IMR-90 (cell line): ENCODE measurements around the gene DNMT1. TPM values are rescaled to one million over a fixed set of nuclear protein-coding genes. Genes with fewer than 3 reads are reported as not detected.

Experiments
- ATAC-seq: fragments of 200-7000 bp; cut with Tn5 transposase; 2 replicates; pipeline ENCODE4 v1.9.1; 2020; ENCODE audit warnings: low read depth, mild to moderate bottlenecking, moderate library complexity
- BruUV-seq: library from RNA; stranded (reverse); fragments of 400-500 nt; replicated peaks from 2 replicates; lab custom pipeline; 2021; lab: Mats Ljungman, UMichigan
- CTCF ChIA-PET: fragments of 300-600 bp; formaldehyde crosslinking; extraction: SDS; loops from one replicate; lab custom pipeline; 2021; ENCODE audit warnings: antibody characterized with exemption; lab: Yijun Ruan, JAX
- POLR2A ChIA-PET: fragments of 300-600 bp; sonication (Branson Sonifier 250); formaldehyde crosslinking; loops from one replicate; lab custom pipeline; 2022; ENCODE audit warnings: antibody characterized with exemption; ENCODE audit not compliant: unreplicated experiment; lab: Charles Lee
- DNase-seq: peaks from one replicate; pipeline ENCODE4 v3.0.0; 2013
- H2AFZ ChIP-seq: replicated peaks from 2 replicates; pipeline ENCODE3; 2013; ENCODE audit warnings: low read length, mild to moderate bottlenecking; ENCODE audit not compliant: poor library complexity
- H2AK5ac ChIP-seq: 2 replicates; pipeline ENCODE4 v1.6.1; 2013; ENCODE audit warnings: low read depth, low read length, inconsistent platforms
- H2AK9ac ChIP-seq: replicated peaks from 2 replicates; pipeline ENCODE3; 2013; ENCODE audit warnings: mild to moderate bottlenecking, low read depth, low read length, moderate library complexity; ENCODE audit not compliant: poor library complexity
- H2BK120ac ChIP-seq: 2 replicates; pipeline ENCODE4 v1.6.1; 2013; ENCODE audit warnings: low read depth, low read length, inconsistent platforms
- H2BK15ac ChIP-seq: 3 replicates; pipeline ENCODE4 v1.6.1; 2013; ENCODE audit warnings: low read depth, low read length, inconsistent platforms
- H2BK20ac ChIP-seq: 2 replicates; pipeline ENCODE4 v1.6.1; 2013; ENCODE audit warnings: low read depth, mild to moderate bottlenecking, inconsistent platforms, low read length, moderate library complexity
- H2BK5ac ChIP-seq: 2 replicates; pipeline ENCODE4 v1.6.1; 2013; ENCODE audit warnings: mild to moderate bottlenecking, low read depth, low read length, inconsistent platforms; ENCODE audit not compliant: poor library complexity, severe bottlenecking
- H3K14ac ChIP-seq: replicated peaks from 2 replicates; pipeline ENCODE4 v1.6.1; 2013; ENCODE audit warnings: low read depth, low read length, inconsistent platforms
- H3K18ac ChIP-seq: 2 replicates; pipeline ENCODE4 v1.6.1; 2013; ENCODE audit warnings: low read depth, low read length, control low read depth
- H3K23ac ChIP-seq: 2 replicates; pipeline ENCODE4 v1.6.1; 2013; ENCODE audit warnings: low read depth, low read length, inconsistent platforms
- H3K27ac ChIP-seq: 2 replicates; pipeline ENCODE4 v1.5.1; 2013; ENCODE audit warnings: mild to moderate bottlenecking, control low read depth, low read length; ENCODE audit not compliant: insufficient read depth
- H3K27me3 ChIP-seq: 2 replicates; pipeline ENCODE4 v1.6.1; 2013; ENCODE audit warnings: low read length; ENCODE audit not compliant: control insufficient read depth, insufficient read depth
- H3K36me3 ChIP-seq: 2 replicates; pipeline ENCODE4 v1.6.1; 2013; ENCODE audit warnings: low read length, mixed read lengths; ENCODE audit not compliant: control insufficient read depth, insufficient read depth
- H3K4ac ChIP-seq: 2 replicates; pipeline ENCODE4 v1.6.1; 2013; ENCODE audit warnings: low read depth, low read length, inconsistent platforms
- H3K4me1 ChIP-seq: 2 replicates; pipeline ENCODE4 v1.6.1; 2013; ENCODE audit warnings: low read length, mixed read lengths; ENCODE audit not compliant: control insufficient read depth, insufficient read depth
- H3K4me2 ChIP-seq: 2 replicates; pipeline ENCODE4 v1.6.1; 2013; ENCODE audit warnings: low read depth, mild to moderate bottlenecking, control low read depth, low read length, moderate library complexity
- H3K4me3 ChIP-seq: 2 replicates; pipeline ENCODE4 v1.5.1; 2013; ENCODE audit warnings: low read depth, mild to moderate bottlenecking, control low read depth, low read length, moderate library complexity; ENCODE audit not compliant: insufficient read depth
- H3K56ac ChIP-seq: 2 replicates; pipeline ENCODE4 v1.6.1; 2013; ENCODE audit warnings: low read length, inconsistent platforms; ENCODE audit not compliant: insufficient read depth; ENCODE audit errors: extremely low read depth
- H3K79me1 ChIP-seq, 2 experiments: 2 replicates each; pipeline ENCODE4 v1.6.1; 2013; ENCODE audit warnings: low read length in 2 of 2, inconsistent platforms in 1 of 2, low read depth in 1 of 2
- H3K9ac ChIP-seq: 2 replicates; pipeline ENCODE4 v1.6.1; 2013; ENCODE audit warnings: low read depth, low read length, control low read depth
- H3K9me1 ChIP-seq: 2 replicates; pipeline ENCODE4 v1.6.1; 2013; ENCODE audit warnings: low read length, inconsistent platforms; ENCODE audit not compliant: insufficient read depth
- H3K9me3 ChIP-seq: 2 replicates; pipeline ENCODE4 v1.6.1; 2013; ENCODE audit warnings: low read length; ENCODE audit not compliant: control insufficient read depth, insufficient read depth
- H4K20me1 ChIP-seq: 2 replicates; pipeline ENCODE4 v1.6.1; 2013; ENCODE audit warnings: low read length, inconsistent platforms; ENCODE audit not compliant: insufficient read depth
- H4K5ac ChIP-seq: 2 replicates; pipeline ENCODE4 v1.6.1; 2013; ENCODE audit warnings: mild to moderate bottlenecking, low read depth, low read length, control low read depth
- H4K8ac ChIP-seq, 2 experiments: 2 replicates each; pipeline ENCODE4 v1.6.1; 2013; ENCODE audit warnings: low read depth in 2 of 2, low read length in 2 of 2, control low read depth in 1 of 2, inconsistent platforms in 1 of 2
- H4K91ac ChIP-seq: 2 replicates; pipeline ENCODE4 v1.6.1; 2013; ENCODE audit warnings: low read depth, low read length, inconsistent platforms; ENCODE audit not compliant: insufficient read depth
- BHLHE40 ChIP-seq: fragments of 150-350 bp; IDR thresholded peaks from 2 replicates; pipeline ENCODE4 v1.6.1; 2016; ENCODE audit warnings: mild to moderate bottlenecking, low read depth, low read length
- CEBPB ChIP-seq: IDR thresholded peaks from 2 replicates; pipeline ENCODE4 v1.6.1; 2012; ENCODE audit warnings: low read depth, low read length, improper control_type of control experiment
- CHD1 ChIP-seq: IDR thresholded peaks from 2 replicates; pipeline ENCODE4 v1.6.1; 2012; ENCODE audit warnings: low read depth, low read length, improper control_type of control experiment
- FOS ChIP-seq: fragments of 150-350 bp; IDR thresholded peaks from 2 replicates; pipeline ENCODE4 v1.6.1; 2016; ENCODE audit warnings: low read depth, low read length
- MAFK ChIP-seq: IDR thresholded peaks from 2 replicates; pipeline ENCODE4 v1.6.1; 2012; ENCODE audit warnings: low read depth, low read length, improper control_type of control experiment
- MAZ ChIP-seq: IDR thresholded peaks from 2 replicates; pipeline ENCODE4 v1.6.1; 2012; ENCODE audit warnings: low read depth, mild to moderate bottlenecking, low read length, improper control_type of control experiment, moderate library complexity, borderline replicate concordance
- MXI1 ChIP-seq: IDR thresholded peaks from 2 replicates; pipeline ENCODE4 v1.6.1; 2012; ENCODE audit warnings: low read depth, mild to moderate bottlenecking, low read length, moderate library complexity, borderline replicate concordance
- NFE2L2 ChIP-seq: fragments of 150-350 bp; IDR thresholded peaks from 2 replicates; pipeline ENCODE4 v1.6.1; 2016; ENCODE audit warnings: low read depth, mild to moderate bottlenecking, low read length
- POLR2A ChIP-seq: IDR thresholded peaks from 2 replicates; pipeline ENCODE4 v1.6.1; 2012; ENCODE audit warnings: mild to moderate bottlenecking, low read depth, low read length
- RAD21 ChIP-seq: IDR thresholded peaks from 2 replicates; pipeline ENCODE4 v1.6.1; 2012; ENCODE audit warnings: low read length, improper control_type of control experiment
- RCOR1 ChIP-seq: IDR thresholded peaks from 2 replicates; pipeline ENCODE4 v1.6.1; 2012; ENCODE audit warnings: mild to moderate bottlenecking, low read length, improper control_type of control experiment; ENCODE audit not compliant: insufficient replicate concordance
- SMC3 ChIP-seq: fragments of 150-350 bp; IDR thresholded peaks from 2 replicates; pipeline ENCODE4 v1.6.1; 2016; ENCODE audit warnings: low read depth, mild to moderate bottlenecking, antibody characterized with exemption, low read length, moderate library complexity
- WGBS, 2 experiments: methylation state at CpG; one replicate each; pipeline versions ENCODE4 v1.1.5 to v1.1.7; 2013; ENCODE audit warnings: missing lambda C conversion rate in 2 of 2; ENCODE audit not compliant: insufficient read length in 1 of 2; ENCODE audit errors: extremely low coverage in 2 of 2; 5-methylcytosine and 5-hydroxymethylcytosine counted together
- dilution Hi-C: fragments of 300-500 bp; cut with HindIII; formaldehyde crosslinking; loops from one replicate; pipeline ENCODE4 v1.14.3; 2018; ENCODE audit warnings: low sequenced_read_pairs; ENCODE audit not compliant: unreplicated experiment
- in situ Hi-C: fragments of 300-500 bp; cut with MboI; formaldehyde crosslinking; loops from 3 replicates; pipeline ENCODE4 v1.14.3; 2019; ENCODE audit warnings: low sequenced_read_pairs, inconsistent platforms, mixed read lengths
- intact Hi-C: fragments of 100-400 bp; cut with micrococcal nuclease; formaldehyde crosslinking; loops from 2 replicates; pipeline ENCODE4 v1.10.0; 2022
- polyA plus RNA-seq, 3 experiments: library from polyadenylated mRNA; depleted of rRNA; stranded (reverse); fragments of >200 nt; gene quantifications; 2 replicates each; pipeline ENCODE4 v1.2.3, GENCODE V29; 2012; ENCODE audit warnings: low replicate concordance in 1 of 3
- total RNA-seq: library from RNA; depleted of rRNA; stranded (reverse); fragments of >200 nt; gene quantifications from 2 replicates; pipeline ENCODE4 v1.2.3, GENCODE V29; 2012
- TF ChIP-seq, protein P1 (sequence below): conservative IDR thresholded peaks from 2 replicates; pipeline ENCODE4 v1.5.1; 2012; ENCODE audit warnings: mild to moderate bottlenecking, low read depth, low read length, improper control_type of control experiment
- TF ChIP-seq, protein P2 (sequence below): fragments of 150-350 bp; IDR thresholded peaks from 2 replicates; pipeline ENCODE4 v1.6.1; 2017; ENCODE audit warnings: mild to moderate bottlenecking, antibody characterized with exemption, low read length, low read depth
- TF ChIP-seq, protein P3 (sequence below): fragments of 150-350 bp; IDR thresholded peaks from 2 replicates; pipeline ENCODE4 v1.6.1; 2016; ENCODE audit warnings: low read depth, mild to moderate bottlenecking, low read length, moderate library complexity, borderline replicate concordance

The DNMT1 gene
- total and polyA plus RNA-seq, 2 of the 4 experiments (the other 2 are of a cell fraction), result 26.2 to 83.6 TPM

DNA sequence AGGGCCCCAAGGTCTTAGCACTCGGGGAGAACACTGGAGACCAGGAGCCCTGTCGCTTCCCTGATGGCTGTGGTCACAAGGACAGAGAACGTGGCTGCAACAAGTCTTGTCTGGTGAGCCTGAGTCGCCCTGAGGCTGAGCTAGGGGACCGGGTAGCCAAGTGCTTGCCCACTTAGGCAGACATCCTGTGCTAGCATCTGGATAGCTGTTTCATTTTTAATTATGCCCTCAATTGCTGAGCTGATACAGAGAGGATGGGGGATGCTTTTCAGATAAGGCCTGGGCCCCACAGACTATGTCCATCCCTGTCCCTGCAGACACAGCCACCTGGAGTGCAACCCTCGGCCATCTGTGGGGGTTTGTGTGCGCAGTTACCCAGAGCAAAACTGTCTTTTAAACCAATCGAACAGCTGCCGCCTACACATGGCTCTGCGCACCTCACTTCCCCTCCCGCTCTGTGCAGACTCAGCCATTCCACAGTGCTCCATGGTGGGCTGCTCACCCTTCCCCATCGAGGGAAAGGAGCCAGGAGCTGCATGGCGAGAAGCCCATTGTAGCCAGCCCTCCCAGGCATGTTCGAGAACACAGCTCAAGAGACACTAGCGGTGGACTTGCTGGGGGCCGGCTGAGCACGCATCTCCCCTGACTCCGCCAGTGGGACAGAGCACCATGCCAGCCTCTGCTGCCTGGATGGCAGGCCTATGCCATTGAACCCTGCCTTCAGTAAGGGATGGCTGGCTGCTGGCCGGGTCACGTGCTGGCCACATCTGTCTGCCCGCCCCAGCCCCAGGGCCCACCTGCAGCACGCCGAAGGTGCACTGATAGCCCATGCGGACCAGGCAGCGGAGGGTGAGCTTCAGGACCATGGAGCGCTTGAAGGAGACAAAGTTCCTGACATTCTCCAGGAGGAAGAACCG is 55.6 kb downstream of the DNMT1 start:
- intact Hi-C loops (no loop called here), dilution Hi-C loops (no loop called here), in situ Hi-C loops (no loop called here)
- Histone ChIP-seq H3K27me3 (no peaks in the 10 kb centered on the region), H2BK20ac (no peak overlapping the region), H3K18ac (no peak overlapping the region), H4K91ac (no peak overlapping the region), H3K23ac (no peak overlapping the region), H3K79me1 (peaks cover 7 to 11% of the 10 kb centered on the region in 2 experiments; a peak in 3 of 4 replicates), H4K5ac (no peak overlapping the region), H3K36me3 (peaks cover 81% of the 10 kb centered on the region), H3K9me1 (no peaks in the 10 kb centered on the region), H3K14ac (no peak overlapping the region), H3K4ac (no peak overlapping the region), H2AK9ac (peak overlapping the region; percentile 16), H4K8ac (no peak overlapping the region), H3K4me1 (no peaks in the 10 kb centered on the region), H2BK120ac (no peak overlapping the region), H3K4me3 (no peak overlapping the region), H3K9me3 (no peaks in the 10 kb centered on the region), H2AFZ (no peak overlapping the region), H3K9ac (no peak overlapping the region), H3K27ac (no peak overlapping the region), H3K56ac (no peak overlapping the region), H3K4me2 (no peak overlapping the region), H2BK5ac (no peak overlapping the region), H4K20me1 (no peaks in the 10 kb centered on the region; the same call in 1 of the 2 replicates), H2AK5ac (no peak overlapping the region), H2BK15ac (no peak overlapping the region)
- BruUV-seq, result no TSS peak
- DNase-seq (no peak), ATAC-seq (no peak)
- CTCF ChIA-PET, result no interaction called here
- POLR2A ChIA-PET, result no interaction called here
- 93% methylated on average over 22 of the region's 27 CpGs; no CpG with 5 or more reads in 1 of the 2 experiments for WGBS, 2 experiments
- no peak for TF ChIP-seq BHLHE40
- TF ChIP-seq MAZ, result no peak
- no peak for TF ChIP-seq NFE2L2
- TF ChIP-seq, protein P1, sequence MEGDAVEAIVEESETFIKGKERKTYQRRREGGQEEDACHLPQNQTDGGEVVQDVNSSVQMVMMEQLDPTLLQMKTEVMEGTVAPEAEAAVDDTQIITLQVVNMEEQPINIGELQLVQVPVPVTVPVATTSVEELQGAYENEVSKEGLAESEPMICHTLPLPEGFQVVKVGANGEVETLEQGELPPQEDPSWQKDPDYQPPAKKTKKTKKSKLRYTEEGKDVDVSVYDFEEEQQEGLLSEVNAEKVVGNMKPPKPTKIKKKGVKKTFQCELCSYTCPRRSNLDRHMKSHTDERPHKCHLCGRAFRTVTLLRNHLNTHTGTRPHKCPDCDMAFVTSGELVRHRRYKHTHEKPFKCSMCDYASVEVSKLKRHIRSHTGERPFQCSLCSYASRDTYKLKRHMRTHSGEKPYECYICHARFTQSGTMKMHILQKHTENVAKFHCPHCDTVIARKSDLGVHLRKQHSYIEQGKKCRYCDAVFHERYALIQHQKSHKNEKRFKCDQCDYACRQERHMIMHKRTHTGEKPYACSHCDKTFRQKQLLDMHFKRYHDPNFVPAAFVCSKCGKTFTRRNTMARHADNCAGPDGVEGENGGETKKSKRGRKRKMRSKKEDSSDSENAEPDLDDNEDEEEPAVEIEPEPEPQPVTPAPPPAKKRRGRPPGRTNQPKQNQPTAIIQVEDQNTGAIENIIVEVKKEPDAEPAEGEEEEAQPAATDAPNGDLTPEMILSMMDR, result no peak
- no peak for TF ChIP-seq MXI1
- TF ChIP-seq RAD21, result no peak
- TF ChIP-seq RCOR1, result no peak
- TF ChIP-seq SMC3, result no peak
- TF ChIP-seq, protein P2, sequence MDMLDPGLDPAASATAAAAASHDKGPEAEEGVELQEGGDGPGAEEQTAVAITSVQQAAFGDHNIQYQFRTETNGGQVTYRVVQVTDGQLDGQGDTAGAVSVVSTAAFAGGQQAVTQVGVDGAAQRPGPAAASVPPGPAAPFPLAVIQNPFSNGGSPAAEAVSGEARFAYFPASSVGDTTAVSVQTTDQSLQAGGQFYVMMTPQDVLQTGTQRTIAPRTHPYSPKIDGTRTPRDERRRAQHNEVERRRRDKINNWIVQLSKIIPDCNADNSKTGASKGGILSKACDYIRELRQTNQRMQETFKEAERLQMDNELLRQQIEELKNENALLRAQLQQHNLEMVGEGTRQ, result no peak
- no peak for TF ChIP-seq MAFK
- TF ChIP-seq FOS, result no peak
- TF ChIP-seq, protein P3, sequence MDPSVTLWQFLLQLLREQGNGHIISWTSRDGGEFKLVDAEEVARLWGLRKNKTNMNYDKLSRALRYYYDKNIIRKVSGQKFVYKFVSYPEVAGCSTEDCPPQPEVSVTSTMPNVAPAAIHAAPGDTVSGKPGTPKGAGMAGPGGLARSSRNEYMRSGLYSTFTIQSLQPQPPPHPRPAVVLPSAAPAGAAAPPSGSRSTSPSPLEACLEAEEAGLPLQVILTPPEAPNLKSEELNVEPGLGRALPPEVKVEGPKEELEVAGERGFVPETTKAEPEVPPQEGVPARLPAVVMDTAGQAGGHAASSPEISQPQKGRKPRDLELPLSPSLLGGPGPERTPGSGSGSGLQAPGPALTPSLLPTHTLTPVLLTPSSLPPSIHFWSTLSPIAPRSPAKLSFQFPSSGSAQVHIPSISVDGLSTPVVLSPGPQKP, result no peak
- TF ChIP-seq CHD1, result no peak
- TF ChIP-seq CEBPB, result no peak
- TF ChIP-seq POLR2A, result no peak
